Caco-2 (cell line): ENCODE measurements around the gene MAP2K5. TPM values are rescaled to one million over a fixed set of nuclear protein-coding genes. Genes with fewer than 3 reads are reported as not detected.

ENCODE experiments used
- BruUV-seq: library from RNA; stranded (reverse); fragments of 400-500 nt; replicated peaks from 2 replicates; lab custom pipeline; 2021; lab: Mats Ljungman, UMichigan
- CTCF ChIA-PET: fragments of 300-600 bp; sonication (Branson Sonifier 250); formaldehyde crosslinking; loops from one replicate; lab custom pipeline; 2022; ENCODE audit warnings: antibody characterized with exemption; lab: Charles Lee
- POLR2A ChIA-PET: fragments of 300-600 bp; sonication (Branson Sonifier 250); formaldehyde crosslinking; loops from one replicate; lab custom pipeline; 2022; ENCODE audit warnings: antibody characterized with exemption; lab: Charles Lee
- DNase-seq, 2 experiments: peaks; one replicate each; pipeline versions ENCODE4 v3.0.0 to v3.0.0-alpha.2; 2020 to 2022
- H3K27me3 ChIP-seq: replicated peaks from 2 replicates; pipeline ENCODE4 v1.6.0; 2011; ENCODE audit warnings: low read length; ENCODE audit not compliant: control insufficient read depth, insufficient read depth
- H3K36me3 ChIP-seq: 2 replicates; pipeline ENCODE4 v1.5.1; 2011; ENCODE audit warnings: low read length; ENCODE audit not compliant: control insufficient read depth, insufficient read depth
- H3K4me1 ChIP-seq: fragments of 250-450 bp; sonication (Bioruptor Pico); 2 replicates; pipeline ENCODE4 v1.5.1; 2020; ENCODE audit warnings: mild to moderate bottlenecking
- H3K4me3 ChIP-seq: 2 replicates; pipeline ENCODE4 v1.5.1; 2011; ENCODE audit warnings: low read depth, mild to moderate bottlenecking, control low read depth, low read length
- H3K9me3 ChIP-seq: fragments of 250-450 bp; sonication (Bioruptor Pico); 2 replicates; pipeline ENCODE4 v1.5.1; 2020; ENCODE audit warnings: mild to moderate bottlenecking, moderate library complexity
- H3K27ac Mint-ChIP-seq: one replicate; pipeline ENCODE4 v1.8.0; 2022; ENCODE audit warnings: mixed read lengths; ENCODE audit not compliant: unreplicated experiment
- H3K27me3 Mint-ChIP-seq: one replicate; pipeline ENCODE4 v1.8.0; 2022; ENCODE audit warnings: mixed read lengths; ENCODE audit not compliant: insufficient read depth, unreplicated experiment
- H3K36me3 Mint-ChIP-seq: one replicate; pipeline ENCODE4 v1.8.0; 2022; ENCODE audit warnings: mild to moderate bottlenecking, mixed read lengths; ENCODE audit not compliant: insufficient read depth, unreplicated experiment
- H3K4me1 Mint-ChIP-seq: one replicate; pipeline ENCODE4 v1.8.0; 2022; ENCODE audit warnings: low read depth, mixed read lengths; ENCODE audit not compliant: unreplicated experiment
- H3K4me3 Mint-ChIP-seq: one replicate; pipeline ENCODE4 v1.8.0; 2022; ENCODE audit warnings: mild to moderate bottlenecking, moderate library complexity, mixed read lengths; ENCODE audit not compliant: unreplicated experiment
- H3K9me3 Mint-ChIP-seq: one replicate; pipeline ENCODE4 v1.8.0; 2022; ENCODE audit warnings: mixed read lengths; ENCODE audit not compliant: unreplicated experiment
- intact Hi-C: fragments of 100-400 bp; cut with micrococcal nuclease; formaldehyde crosslinking; loops from one replicate; pipeline ENCODE4 v1.10.0; 2022; ENCODE audit not compliant: unreplicated experiment
- total RNA-seq: library from RNA; stranded (reverse); gene quantifications from 2 replicates; pipeline ENCODE4 v1.2.3, GENCODE V29; 2022
- TF ChIP-seq, protein P1 (sequence below), 2 experiments: fragments of 200-600 bp in 1 of 2; IDR thresholded peaks; 1 replicate in 1 of 2; 2 replicates in 1 of 2; pipeline versions ENCODE4 v1.5.1 to v1.8.0; 2011 to 2022; ENCODE audit warnings: antibody characterized with exemption in 1 of 2, control low read depth in 1 of 2, inconsistent platforms in 1 of 2, low read depth in 1 of 2, low read length in 1 of 2, mild to moderate bottlenecking in 1 of 2, moderate library complexity in 1 of 2; ENCODE audit not compliant: insufficient read depth in 1 of 2, severe bottlenecking in 1 of 2, unreplicated experiment in 1 of 2

Gene MAP2K5
- total RNA-seq, 1 experiment from 2014 or later, result 12.2 TPM

GRCh38 chr15:67834581-67835296 lies 292.2 kb downstream of the MAP2K5 start:
- Histone ChIP-seq H3K4me3 (peak overlapping the region; percentile 32), H3K36me3 (no peaks in the 10 kb centered on the region), H3K9me3 (no peaks in the 10 kb centered on the region), H3K4me1 (no peaks in the 10 kb centered on the region), H3K27me3 (no peaks in the 10 kb centered on the region)
- DNase-seq, result no peak
- CTCF ChIA-PET, result interaction anchor here (0.6 to 1.7 kb wide), 4 partner anchors 10 to 378 kb away, joined by 4 to 6 read pairs (median 4); partner anchors contain the start of gene SKOR1
- Mint-ChIP-seq H3K27me3 (no peaks in the 10 kb centered on the region), H3K4me3 (peak overlapping the region; percentile 71), H3K9me3 (no peaks in the 10 kb centered on the region), H3K36me3 (peaks cover 6% of the 10 kb centered on the region), H3K27ac (no peak overlapping the region), H3K4me1 (no peaks in the 10 kb centered on the region)
- intact Hi-C loops, result loop anchor here (1.0 to 10.0 kb wide), 3 partner anchors 312 to 450 kb away; partner anchors contain the start of gene C15orf61
- no TSS peak for BruUV-seq
- POLR2A ChIA-PET, result no interaction called here
- TF ChIP-seq, protein P1, sequence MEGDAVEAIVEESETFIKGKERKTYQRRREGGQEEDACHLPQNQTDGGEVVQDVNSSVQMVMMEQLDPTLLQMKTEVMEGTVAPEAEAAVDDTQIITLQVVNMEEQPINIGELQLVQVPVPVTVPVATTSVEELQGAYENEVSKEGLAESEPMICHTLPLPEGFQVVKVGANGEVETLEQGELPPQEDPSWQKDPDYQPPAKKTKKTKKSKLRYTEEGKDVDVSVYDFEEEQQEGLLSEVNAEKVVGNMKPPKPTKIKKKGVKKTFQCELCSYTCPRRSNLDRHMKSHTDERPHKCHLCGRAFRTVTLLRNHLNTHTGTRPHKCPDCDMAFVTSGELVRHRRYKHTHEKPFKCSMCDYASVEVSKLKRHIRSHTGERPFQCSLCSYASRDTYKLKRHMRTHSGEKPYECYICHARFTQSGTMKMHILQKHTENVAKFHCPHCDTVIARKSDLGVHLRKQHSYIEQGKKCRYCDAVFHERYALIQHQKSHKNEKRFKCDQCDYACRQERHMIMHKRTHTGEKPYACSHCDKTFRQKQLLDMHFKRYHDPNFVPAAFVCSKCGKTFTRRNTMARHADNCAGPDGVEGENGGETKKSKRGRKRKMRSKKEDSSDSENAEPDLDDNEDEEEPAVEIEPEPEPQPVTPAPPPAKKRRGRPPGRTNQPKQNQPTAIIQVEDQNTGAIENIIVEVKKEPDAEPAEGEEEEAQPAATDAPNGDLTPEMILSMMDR (IDR thresholded peaks at IDR 0.05; ENCODE audit: insufficient read depth in 1 of 2, low read depth in 1 of 2, low read length in 1 of 2, severe bottlenecking in 1 of 2, unreplicated experiment in 1 of 2), result no peak

GRCh38 chr15:67835297-67836133 lies 293.0 kb downstream of the MAP2K5 start:
- no peaks in the 10 kb centered on the region for H3K9me3 ChIP-seq
- intact Hi-C loops, result loop anchor here (1.0 to 10.0 kb wide), 3 partner anchors 313 to 451 kb away; partner anchors contain the start of gene C15orf61
- H3K4me3 ChIP-seq, result peak overlapping the region; percentile 32; the same call in 1 of the 2 replicates
- H3K27me3 Mint-ChIP-seq, result no peaks in the 10 kb centered on the region
- no peaks in the 10 kb centered on the region for H3K4me1 ChIP-seq
- H3K27ac Mint-ChIP-seq, result no peak overlapping the region
- ChIA-PET POLR2A (no interaction called here), CTCF (interaction anchor here (0.8 to 1.7 kb wide), 4 partner anchors 11 to 379 kb away, joined by 3 to 4 read pairs (median 4); partner anchors contain the start of gene SKOR1)
- TF ChIP-seq, protein P1 (IDR thresholded peaks at IDR 0.05; ENCODE audit: insufficient read depth in 1 of 2, low read depth in 1 of 2, low read length in 1 of 2, severe bottlenecking in 1 of 2, unreplicated experiment in 1 of 2), result no peak
- DNase-seq, result no peak
- no peaks in the 10 kb centered on the region for H3K27me3 ChIP-seq
- no peaks in the 10 kb centered on the region for H3K9me3 Mint-ChIP-seq
- peaks cover 14% of the 10 kb centered on the region for H3K36me3 Mint-ChIP-seq
- H3K4me3 Mint-ChIP-seq, result peak overlapping the region; percentile 71
- H3K36me3 ChIP-seq, result no peaks in the 10 kb centered on the region
- BruUV-seq, result no TSS peak
- no peaks in the 10 kb centered on the region for H3K4me1 Mint-ChIP-seq

- BruUV-seq, result no TSS peak
- Mint-ChIP-seq H3K36me3 (peaks cover 15% of the 10 kb centered on the region), H3K4me3 (peak overlapping the region; percentile 71), H3K9me3 (no peaks in the 10 kb centered on the region), H3K27ac (no peak overlapping the region), H3K4me1 (peaks cover 4% of the 10 kb centered on the region), H3K27me3 (no peaks in the 10 kb centered on the region)
- Histone ChIP-seq H3K36me3 (no peaks in the 10 kb centered on the region), H3K9me3 (no peaks in the 10 kb centered on the region), H3K4me1 (peaks cover 2% of the 10 kb centered on the region; the same call in 1 of the 2 replicates), H3K27me3 (no peaks in the 10 kb centered on the region), H3K4me3 (no peak overlapping the region)
- TF ChIP-seq, protein P1 (IDR thresholded peaks at IDR 0.05; ENCODE audit: insufficient read depth in 1 of 2, low read depth in 1 of 2, low read length in 1 of 2, severe bottlenecking in 1 of 2, unreplicated experiment in 1 of 2), result no peak
- ChIA-PET CTCF (interaction anchor here (1.0 to 1.7 kb wide), 2 partner anchors 335 to 379 kb away, joined by 3 to 4 read pairs; no protein-coding TSS in a partner anchor), POLR2A (no interaction called here)
- no peak for DNase-seq
- intact Hi-C loops, result loop anchor here (1.0 to 10.0 kb wide), 3 partner anchors 314 to 451 kb away; partner anchors contain the start of gene C15orf61
Measured at GRCh38 chr15:67836134-67836455, 293.6 kb downstream of the MAP2K5 start.
